Measurements from ENCODE around the gene AGPAT3. TPM values are rescaled to one million over a fixed set of nuclear protein-coding genes. Genes with fewer than 3 reads are reported as not detected.

AGPAT3 gene
- total RNA-seq, 1 donor from 2014 or later = 39.1 TPM

DNA sequence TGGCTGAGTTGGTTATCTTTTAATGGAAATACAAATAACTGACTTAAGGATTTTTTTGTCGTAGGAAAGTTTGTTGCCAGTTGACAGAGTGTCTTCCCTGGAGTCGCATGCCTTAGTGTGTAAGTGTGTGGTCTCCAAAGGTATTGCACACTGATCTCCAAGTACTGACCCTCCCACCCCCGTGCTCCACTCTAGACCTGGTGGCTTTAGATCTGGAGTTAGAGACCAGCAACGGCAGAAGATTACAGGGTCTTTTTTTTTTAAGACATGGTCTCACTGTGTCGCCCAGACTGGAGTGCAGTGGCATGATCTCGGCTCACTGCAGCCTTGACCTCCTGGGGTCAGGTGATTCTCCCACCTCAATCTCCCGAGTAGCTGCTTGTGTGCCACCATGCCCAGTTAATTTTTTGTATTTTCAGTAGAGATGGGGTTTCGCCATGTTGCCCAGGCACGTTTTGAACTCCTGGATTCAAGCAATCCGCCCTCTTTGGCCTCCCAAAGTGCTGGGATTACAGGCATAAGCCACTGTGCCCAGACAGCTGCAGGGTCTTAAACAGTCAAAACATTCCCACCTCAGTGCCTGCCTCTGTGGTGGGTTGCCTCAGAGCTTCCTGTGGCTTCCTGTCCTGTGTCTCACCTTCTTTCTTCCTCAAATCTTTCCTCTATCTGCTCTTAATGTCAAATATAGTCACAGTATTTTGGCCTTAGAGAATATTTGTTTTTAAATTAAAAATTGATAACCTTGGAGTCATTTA, 154.0 kb downstream of the AGPAT3 start:
- TF ChIP-seq, protein P1, sequence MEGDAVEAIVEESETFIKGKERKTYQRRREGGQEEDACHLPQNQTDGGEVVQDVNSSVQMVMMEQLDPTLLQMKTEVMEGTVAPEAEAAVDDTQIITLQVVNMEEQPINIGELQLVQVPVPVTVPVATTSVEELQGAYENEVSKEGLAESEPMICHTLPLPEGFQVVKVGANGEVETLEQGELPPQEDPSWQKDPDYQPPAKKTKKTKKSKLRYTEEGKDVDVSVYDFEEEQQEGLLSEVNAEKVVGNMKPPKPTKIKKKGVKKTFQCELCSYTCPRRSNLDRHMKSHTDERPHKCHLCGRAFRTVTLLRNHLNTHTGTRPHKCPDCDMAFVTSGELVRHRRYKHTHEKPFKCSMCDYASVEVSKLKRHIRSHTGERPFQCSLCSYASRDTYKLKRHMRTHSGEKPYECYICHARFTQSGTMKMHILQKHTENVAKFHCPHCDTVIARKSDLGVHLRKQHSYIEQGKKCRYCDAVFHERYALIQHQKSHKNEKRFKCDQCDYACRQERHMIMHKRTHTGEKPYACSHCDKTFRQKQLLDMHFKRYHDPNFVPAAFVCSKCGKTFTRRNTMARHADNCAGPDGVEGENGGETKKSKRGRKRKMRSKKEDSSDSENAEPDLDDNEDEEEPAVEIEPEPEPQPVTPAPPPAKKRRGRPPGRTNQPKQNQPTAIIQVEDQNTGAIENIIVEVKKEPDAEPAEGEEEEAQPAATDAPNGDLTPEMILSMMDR (conservative IDR thresholded peaks at IDR 0.05; ENCODE audit: low read depth, low read length) = no peak
- DNase-seq (ENCODE audit: low read depth) = no peak

DNA sequence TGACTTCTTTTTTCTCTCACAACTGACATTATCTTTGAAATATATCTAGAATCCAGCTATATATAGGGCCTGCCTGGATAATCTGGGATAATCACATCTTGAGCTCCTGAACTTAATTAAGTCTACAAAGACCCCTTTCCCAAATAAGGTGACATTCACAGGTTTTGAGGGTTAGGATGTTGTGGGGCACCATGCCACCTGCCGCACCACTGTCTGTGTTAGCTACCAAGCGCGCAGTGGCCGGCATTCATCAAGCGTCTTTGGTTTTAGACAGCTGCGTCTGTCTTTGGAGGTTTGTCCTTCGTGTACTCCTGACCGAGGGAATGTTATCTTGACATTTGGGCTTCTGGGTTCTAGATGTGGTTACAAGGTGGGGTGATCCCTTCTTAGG, 154.5 kb downstream of the AGPAT3 start:
- no peak overlapping the region for H3K4me3 ChIP-seq (ENCODE audit: low read depth, low read length)
- no peak for DNase-seq (ENCODE audit: low read depth)
- TF ChIP-seq, protein P1 (conservative IDR thresholded peaks at IDR 0.05; ENCODE audit: low read depth, low read length) = no peak

More for the DNA sequence above, 154.0 kb downstream of the AGPAT3 start:
- H3K4me3 ChIP-seq (ENCODE audit: low read depth, low read length) = no peak overlapping the region

GRCh38 chr21:44020551-44020950, 155.5 kb downstream of the AGPAT3 start:
- DNase-seq (ENCODE audit: low read depth) = no peak
- H3K4me3 ChIP-seq (ENCODE audit: low read depth, low read length) = no peak overlapping the region
- TF ChIP-seq, protein P1 (conservative IDR thresholded peaks at IDR 0.05; ENCODE audit: low read depth, low read length) = no peak

DNA sequence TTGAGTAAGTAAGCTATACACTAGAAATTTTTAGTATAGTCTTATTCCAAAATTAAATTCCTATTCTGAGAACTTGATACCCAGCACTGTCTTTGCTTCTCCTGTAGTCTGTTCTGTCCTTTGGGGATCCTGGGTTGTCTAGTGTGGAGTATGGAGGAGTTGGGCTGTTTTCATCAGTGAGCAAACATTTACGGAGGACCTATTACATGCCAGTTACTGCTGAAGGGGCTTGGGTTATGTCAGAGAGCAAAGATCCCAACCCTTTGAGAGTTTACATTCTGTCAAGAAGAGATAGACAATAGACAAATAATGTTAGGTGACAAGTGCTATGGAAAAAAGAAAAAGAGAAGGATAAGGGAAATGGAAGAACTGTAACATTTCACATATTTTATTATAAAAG, 156.0 kb downstream of the AGPAT3 start:
- no peak overlapping the region for H3K4me3 ChIP-seq (ENCODE audit: low read depth, low read length)
- DNase-seq (ENCODE audit: low read depth) = no peak
- TF ChIP-seq, protein P1 (conservative IDR thresholded peaks at IDR 0.05; ENCODE audit: low read depth, low read length) = no peak

DNA sequence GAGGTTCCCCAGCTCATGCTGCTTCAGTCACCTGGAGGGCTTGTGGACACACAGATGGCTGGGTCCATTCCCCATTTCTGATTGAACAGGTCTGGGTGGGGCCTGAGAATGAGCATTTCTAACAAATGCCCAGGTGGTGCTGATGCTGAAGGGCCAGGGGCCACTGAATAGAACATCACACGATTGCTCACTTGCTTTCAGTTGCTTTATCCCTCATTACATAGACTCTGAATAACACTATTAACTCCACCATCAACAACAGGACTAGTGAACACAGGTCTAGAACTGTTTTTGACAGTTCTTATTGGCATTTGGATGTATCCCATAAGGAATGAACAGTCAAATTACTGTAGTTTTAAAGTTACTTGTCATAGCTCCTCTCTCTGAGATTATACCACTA, 159.2 kb downstream of the AGPAT3 start:
- TF ChIP-seq, protein P1 (conservative IDR thresholded peaks at IDR 0.05; ENCODE audit: low read depth, low read length) = no peak
- no peak overlapping the region for H3K4me3 ChIP-seq (ENCODE audit: low read depth, low read length)
- no peak for DNase-seq (ENCODE audit: low read depth)

- TF ChIP-seq, protein P1 (conservative IDR thresholded peaks at IDR 0.05; ENCODE audit: low read depth, low read length) = no peak
These were observed 159.9 kb downstream of the AGPAT3 start for GRCh38 chr21:44024887-44025353.

More at GRCh38 chr21:44024887-44025353, 159.9 kb downstream of the AGPAT3 start:
- H3K4me3 ChIP-seq (ENCODE audit: low read depth, low read length) = no peak overlapping the region
- DNase-seq (ENCODE audit: low read depth) = no peak
